Activated CD4-positive, alpha-beta T cell treated with anti-CD3 and anti-CD28 coated beads, Interleukin-2, amount 50 U/mL, for 4 hours (primary cell): ENCODE data around the gene PALLD.
"Not testable (repeated sequence)": the region's sequence is repeated elsewhere in the genome, so short reads cannot be mapped to it uniquely, and the experiment has no call there.

Experiments used
- DNase-seq, 2 experiments: peaks; one replicate each; pipeline ENCODE4 v3.0.0-alpha.2; 2020

PALLD gene

GRCh38 chr4:168777277-168777965 is 280.6 kb downstream of the PALLD start:
- DNase-seq = no peak

DNA sequence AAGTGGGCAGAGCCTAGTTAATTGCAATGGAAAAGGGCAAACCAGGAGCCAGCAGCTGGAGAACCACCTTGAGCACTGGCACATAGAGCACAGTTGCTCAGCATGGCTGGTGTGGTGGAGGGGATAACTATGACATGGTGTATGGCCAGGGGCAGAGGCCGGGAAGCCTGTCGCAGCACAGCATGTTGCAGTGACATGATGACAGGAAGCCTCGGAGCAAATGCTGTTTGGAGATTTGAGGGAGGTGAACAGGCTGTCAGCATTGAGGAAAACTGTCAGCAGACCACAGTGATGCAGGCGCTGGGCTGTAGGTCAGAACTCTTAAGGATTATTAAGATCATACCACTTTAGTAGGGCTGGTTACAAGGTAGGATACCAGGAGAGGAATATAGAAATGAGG is 284.5 kb downstream of the PALLD start:
- DNase-seq = no peak

- DNase-seq = no peak
Observed at GRCh38 chr4:168781926-168782325, 285.1 kb downstream of the PALLD start.

DNA sequence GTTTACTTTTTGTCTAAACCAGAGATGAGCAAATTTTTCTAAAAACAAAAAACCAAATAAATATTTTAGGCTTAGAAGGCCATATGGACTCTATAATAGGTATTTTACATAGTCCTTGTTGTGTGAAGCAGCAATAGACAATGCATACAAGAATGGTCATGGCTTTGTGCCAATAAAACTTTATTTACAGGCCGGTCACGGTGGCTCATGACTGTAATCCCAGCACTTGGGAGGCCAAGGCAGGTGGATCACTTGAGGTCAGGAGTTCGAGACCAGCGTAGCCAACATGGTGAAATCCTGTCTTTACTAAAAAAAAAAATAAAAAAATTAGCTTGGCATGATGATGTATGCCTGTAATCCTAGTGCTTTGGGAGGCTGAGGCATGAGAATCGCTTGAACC is 285.6 kb downstream of the PALLD start:
- DNase-seq = no peak

DNA sequence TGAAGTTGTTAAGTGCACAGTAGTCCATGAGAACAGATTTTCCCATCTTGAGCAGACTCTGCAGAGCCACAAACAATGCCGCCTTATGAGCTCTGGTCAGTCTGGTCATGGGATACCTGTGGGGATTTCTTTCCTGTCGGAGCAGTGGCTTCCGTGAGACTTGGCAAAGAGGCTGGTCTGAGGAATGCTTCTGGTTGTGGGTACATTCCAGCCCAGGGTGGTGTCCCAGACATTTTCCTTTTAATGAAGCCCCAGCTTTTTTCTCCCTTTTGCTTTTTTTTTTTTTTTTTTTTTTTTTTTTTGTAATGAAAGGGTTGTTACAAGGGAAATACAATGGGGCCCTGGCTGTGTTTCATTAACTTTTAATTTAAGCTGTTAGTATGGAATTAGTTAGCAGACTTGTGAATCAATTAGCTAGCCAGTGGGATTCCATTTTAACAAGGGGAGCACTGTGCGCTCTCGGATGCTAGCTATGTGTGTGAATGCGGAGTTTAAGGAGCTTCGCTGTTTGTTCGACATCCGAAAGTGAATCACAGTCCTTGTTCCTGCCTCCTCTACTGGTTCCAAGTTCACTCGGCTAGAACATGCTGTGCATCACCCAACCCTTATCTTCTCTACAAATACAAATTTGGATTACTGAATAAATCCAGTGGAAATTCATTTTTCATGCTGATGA is 288.1 kb downstream of the PALLD start:
- DNase-seq = no peak

GRCh38 chr4:168787334-168787733 is 290.5 kb downstream of the PALLD start:
- DNase-seq = no peak

DNA sequence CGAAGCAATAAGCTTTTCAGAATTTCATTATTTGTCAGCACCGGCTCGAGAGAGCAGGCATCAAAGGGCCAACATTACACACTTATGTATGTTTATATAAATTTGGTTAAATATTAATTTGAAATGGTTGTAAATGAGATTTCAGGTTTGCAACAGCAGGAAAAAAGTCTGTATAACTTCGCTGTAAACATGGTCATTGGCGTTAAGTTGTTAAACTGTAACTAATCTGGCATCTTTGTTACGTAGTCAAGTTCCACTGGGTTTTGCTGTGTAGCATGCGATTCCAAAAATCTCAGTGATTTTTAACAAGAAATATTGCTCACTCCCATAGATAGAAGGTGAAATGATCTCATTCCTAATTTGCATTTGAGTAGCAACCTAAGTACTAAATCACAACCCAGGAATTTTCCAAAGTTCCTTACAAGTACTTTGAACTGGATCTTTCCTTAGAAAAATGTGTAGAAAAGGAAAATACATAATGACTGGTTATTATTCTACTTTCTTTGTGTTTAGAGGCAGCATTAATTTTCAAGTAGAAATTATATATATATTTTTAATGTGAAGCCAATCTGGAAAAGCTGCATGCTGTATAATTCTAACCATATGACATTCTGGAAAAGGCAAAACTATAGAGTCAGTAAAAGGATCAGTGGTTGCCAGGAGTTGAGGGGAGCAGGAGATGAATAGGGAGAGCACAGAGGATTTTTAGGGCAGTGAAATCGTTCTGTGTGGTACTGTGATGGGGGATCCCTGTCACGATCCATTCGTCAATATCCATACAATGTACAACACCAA is 291.1 kb downstream of the PALLD start:
- DNase-seq = no peak

DNA sequence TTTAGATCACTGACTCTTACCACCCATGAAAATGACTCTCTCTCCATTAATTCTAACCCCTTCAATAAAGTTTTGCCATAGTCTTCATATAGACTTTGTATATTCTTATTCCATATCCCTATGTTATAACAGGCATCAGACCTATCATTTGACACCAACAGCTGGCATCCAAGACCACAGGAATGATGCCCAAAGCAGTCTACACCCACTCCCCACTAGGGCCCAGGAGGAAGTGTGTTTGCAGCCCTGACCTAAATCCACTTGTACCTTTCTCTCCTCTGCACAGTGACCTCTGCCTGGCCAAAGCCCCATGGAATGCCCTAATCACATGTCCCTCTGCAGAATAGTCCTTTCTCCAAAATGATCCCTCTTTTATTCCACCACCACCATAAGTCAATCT is 294.0 kb downstream of the PALLD start:
- DNase-seq = no peak

DNA sequence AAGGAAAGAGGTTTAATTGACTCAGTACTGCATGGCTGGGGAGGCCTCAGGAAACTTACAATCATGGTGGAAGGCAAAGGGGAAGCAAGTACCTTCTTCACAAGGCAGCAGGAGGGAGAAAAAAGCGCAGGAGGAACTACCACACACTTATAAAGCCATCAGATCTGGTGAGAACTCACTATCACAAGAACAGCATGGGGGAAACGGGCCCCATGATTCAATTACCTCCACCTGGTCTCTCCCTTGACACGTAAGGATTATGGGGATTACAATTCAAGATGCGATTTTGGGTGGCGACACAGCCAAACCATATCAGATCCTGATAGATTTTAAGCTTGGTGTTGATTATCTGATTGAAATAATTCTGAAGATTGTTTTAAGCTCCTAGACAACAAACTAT is 294.5 kb downstream of the PALLD start:
- DNase-seq = no peak

- DNase-seq = no peak
Observed at GRCh38 chr4:168793542-168793941, 296.7 kb downstream of the PALLD start.

DNA sequence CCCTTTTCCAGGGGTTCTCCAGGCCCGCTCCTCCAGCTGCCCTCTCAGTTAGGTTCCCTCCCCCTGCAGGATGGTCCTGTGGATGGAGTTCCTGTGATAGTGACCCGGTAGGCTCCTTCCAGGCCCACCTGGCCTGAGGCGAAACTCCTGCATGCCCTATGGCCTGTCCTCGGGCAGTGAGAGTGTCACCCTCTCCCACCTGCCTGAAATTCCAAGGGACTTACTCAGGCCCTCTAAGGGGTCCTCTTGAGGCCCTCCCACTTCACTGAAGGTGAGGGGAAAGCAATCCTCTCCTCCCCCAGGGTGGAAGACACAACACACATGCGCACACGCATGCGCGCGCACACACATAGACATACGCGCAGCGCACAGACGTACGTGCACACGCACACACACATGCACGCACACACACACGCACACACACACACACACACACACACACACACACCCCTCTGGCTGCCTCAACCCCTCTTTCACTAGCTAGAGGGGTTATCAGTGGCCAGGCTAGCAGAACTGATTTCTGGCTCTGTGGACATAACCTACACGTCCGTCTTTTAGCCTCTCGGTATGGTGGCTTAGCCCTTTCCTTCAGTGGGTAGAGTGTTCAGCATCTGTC is 297.3 kb downstream of the PALLD start:
- no peak for DNase-seq

GRCh38 chr4:168794881-168795280 is 298.0 kb downstream of the PALLD start:
- DNase-seq = no peak

- DNase-seq = no peak
Observed at GRCh38 chr4:168795346-168795745, 298.5 kb downstream of the PALLD start.

DNA sequence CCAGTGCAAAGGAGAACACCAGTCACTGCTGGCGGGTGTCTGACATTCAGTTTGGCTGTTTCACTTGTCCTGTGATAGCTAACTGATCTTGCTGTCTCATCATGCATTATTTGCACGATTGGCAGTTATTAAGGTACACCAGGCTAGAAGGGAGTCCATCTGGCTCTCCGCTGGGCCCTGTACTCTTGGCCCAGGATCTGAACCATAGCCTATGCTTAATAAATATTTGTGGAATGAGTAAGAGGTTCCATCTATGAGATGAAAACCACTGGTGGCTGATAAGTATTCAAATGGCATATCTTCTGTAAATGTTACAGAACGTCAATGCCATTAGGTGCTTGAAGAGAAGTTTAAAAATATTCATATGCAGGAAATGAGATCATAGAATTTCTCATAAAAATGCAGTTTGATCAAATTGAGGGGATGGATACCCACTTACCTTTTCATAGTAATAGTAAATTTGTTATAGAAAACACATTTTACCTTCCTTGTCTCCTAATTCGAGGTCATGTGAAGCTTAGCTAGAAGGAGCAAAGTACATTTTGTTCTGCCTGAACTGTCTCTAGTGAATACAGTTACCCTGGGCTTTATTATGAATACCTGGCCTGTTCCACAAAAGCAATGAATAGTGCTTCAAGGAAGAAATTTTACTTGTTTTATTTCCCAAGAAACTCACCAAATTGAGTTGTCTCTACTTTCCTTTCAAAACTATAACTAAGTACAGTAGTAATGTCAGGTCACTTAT is 299.7 kb downstream of the PALLD start:
- no peak for DNase-seq

DNA sequence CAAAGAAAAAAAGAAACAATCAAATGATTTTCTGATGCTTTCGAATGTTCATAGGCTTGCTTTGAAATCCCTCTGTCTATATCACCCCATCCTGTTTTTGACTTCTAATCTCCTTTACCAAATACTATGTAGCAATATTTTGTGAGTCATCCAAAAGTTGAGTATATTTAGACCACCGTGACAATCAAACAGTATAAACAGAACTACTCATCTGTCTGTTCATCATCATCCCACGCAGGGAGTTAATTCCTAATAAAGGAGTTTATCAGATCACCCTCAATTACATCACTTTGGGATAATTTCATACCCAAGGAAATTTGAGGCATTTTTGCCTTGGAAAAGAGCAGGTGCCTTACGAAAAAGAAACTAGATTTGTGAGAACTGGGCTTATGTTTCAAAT is 300.3 kb downstream of the PALLD start:
- no peak for DNase-seq

GRCh38 chr4:168797738-168798375 is 301.0 kb downstream of the PALLD start:
- no peak for DNase-seq

DNA sequence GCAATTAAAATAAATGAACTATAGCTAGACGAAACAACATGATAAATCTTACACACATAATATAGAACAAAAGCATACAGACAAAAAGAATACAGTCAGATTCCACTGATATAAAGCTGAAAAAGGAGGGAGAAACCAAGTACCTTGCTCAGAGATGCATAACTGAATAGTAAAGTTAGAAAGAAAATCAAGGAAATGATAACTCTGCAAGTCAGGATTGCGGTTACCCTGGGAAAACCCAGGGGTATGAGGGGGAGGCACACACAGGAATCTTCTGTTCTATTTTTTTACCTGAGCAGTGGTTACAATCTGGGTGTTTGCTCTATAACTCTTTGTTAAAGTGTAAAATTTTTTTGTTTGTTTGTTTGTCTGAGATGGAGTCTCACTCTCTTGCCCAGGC is 304.1 kb downstream of the PALLD start:
- no peak for DNase-seq

- DNase-seq = no peak
Observed at GRCh38 chr4:168802222-168802621, 305.4 kb downstream of the PALLD start.

DNA sequence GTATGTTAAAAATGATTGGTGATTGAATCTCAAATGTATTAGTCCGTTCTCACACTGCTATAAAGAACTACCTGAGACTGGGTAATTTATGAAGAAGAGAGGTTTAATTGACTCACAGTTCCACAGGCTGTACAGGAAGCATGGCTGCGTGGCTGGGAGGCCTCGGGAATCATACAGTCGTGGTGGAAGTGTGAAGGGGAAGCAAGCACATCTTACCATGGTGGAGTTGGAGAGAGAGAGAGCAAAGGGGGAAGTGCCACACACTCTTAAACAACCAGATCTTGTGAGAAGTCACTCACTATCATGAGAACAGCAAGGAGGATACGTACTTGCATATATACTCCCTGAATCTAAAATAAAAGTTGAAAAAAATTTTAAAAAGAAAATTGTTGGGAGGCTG is 306.2 kb downstream of the PALLD start:
- DNase-seq = not testable (repeated sequence)

DNA sequence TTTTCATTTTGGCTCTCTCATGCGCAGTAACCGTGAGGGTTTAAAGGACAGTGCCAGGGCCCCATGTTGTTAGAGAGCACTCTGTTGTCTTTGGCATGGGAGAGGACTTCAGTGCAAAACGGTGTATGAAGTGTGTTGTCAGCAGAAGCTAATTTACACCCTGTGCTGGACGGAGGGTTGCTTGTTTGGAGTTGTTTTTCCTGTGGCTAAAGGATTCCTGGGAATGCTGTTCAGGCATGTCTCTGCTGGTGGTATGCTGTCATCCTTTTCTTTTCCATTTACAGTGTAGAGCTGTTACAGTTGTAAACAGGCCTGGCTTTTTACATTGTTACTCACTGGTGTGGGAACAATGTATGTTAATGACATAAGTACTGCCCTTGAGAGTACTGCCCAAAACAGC is 306.9 kb downstream of the PALLD start:
- no peak for DNase-seq

- no peak for DNase-seq
Observed at GRCh38 chr4:168804146-168804545, 307.3 kb downstream of the PALLD start.

DNA sequence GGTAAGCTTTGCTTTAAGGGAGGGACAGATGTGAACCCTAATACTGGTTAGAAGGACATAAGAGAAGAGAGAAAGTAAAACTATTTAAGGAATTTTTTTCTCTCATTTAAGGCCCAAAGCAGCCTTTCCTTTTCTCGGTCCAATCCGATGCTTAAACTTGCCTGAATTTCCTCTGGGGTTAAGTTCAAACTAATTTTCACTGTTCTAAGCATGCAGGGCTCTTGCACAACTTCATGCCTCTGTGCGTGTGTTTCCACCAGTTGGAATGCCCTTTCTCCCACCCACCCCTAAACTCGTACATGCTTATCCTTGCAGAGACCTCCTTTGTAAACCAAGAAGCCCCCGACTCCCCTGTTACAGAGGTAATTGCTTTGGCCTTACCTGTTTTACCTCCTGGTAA is 308.5 kb downstream of the PALLD start:
- no peak for DNase-seq
